ENCODE measurements around the gene ANAPC1.
"Not testable (repeated sequence)": the region's sequence is repeated elsewhere in the genome, so short reads cannot be mapped to it uniquely, and the experiment has no call there.

Gene ANAPC1, protein sequence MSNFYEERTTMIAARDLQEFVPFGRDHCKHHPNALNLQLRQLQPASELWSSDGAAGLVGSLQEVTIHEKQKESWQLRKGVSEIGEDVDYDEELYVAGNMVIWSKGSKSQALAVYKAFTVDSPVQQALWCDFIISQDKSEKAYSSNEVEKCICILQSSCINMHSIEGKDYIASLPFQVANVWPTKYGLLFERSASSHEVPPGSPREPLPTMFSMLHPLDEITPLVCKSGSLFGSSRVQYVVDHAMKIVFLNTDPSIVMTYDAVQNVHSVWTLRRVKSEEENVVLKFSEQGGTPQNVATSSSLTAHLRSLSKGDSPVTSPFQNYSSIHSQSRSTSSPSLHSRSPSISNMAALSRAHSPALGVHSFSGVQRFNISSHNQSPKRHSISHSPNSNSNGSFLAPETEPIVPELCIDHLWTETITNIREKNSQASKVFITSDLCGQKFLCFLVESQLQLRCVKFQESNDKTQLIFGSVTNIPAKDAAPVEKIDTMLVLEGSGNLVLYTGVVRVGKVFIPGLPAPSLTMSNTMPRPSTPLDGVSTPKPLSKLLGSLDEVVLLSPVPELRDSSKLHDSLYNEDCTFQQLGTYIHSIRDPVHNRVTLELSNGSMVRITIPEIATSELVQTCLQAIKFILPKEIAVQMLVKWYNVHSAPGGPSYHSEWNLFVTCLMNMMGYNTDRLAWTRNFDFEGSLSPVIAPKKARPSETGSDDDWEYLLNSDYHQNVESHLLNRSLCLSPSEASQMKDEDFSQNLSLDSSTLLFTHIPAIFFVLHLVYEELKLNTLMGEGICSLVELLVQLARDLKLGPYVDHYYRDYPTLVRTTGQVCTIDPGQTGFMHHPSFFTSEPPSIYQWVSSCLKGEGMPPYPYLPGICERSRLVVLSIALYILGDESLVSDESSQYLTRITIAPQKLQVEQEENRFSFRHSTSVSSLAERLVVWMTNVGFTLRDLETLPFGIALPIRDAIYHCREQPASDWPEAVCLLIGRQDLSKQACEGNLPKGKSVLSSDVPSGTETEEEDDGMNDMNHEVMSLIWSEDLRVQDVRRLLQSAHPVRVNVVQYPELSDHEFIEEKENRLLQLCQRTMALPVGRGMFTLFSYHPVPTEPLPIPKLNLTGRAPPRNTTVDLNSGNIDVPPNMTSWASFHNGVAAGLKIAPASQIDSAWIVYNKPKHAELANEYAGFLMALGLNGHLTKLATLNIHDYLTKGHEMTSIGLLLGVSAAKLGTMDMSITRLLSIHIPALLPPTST (N-terminal part only)

DNA sequence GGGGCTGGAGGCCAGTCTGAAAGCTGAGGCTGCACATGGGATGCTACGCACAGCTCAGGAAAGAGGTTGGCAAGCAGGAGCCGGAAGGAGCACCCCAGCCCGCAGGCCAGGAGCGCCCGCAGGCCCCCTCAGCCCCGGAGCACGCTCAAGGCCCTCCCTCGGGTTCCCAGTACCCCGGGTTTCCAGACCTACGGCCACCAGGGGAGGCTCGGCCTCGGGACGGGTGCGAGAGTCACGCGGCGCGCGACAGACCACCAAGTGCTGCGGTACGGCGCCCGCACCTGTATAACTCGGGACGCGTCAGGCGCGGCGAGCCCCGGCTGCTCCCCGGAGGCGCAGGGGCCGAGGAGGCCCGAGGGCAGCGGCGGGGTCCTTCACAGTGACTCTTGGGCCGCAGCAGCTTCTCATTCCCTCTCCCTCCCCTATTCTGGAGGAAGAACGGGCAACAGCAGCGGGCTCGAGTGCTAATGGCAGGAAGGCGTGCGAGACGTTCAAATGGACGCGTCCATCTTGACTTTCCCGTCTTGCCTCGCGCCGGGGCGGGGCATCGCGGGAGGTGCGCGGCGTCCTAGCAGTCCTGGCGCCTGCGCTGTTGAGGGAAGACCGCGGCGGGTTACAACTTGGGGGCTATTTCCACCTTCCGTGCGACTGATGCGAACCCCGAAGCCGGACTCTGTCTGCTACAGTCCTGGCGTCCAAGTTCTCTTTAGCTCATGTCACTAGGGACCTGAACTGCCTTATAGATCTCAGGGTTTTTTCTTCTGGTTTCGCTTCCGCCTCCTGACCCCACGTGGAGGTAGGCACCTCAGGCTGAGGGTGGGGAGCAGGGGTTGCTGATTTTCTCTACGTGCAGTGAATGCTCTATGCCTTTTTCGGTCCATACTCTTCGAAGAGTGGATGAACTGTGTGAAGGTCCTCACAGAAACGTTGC, at the start of gene ANAPC1:
ANAPC1 (minus strand) TSS at position 533 of the 931 bp plus-strand sequence. CDS start 3,368 bp downstream, outside the sequence.
- peak; percentile 80 for DNase-seq (ENCODE audit: low spot score)

DNA sequence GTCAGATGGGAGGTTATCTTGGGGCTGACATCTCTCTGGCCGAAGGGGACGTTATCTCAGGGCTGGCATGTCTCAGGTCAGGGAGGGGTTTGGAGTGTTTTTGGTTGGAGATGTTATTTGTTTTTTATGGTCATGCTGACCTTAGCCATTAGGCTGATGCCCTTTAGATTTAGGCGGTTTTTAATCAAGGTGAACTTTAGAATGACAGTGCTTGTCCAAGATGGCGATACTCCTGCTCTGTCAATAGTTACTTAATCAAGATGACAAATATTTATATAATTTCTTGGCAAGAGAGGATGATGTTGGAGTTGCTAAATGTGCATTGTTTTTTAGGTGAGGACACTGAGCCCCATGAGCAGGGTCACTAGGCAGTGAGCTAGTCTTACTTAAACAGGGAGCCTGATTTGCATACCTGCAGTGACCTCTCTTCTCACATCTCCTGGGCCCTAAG, 48.9 kb upstream of the ANAPC1 start:
- DNase-seq (ENCODE audit: low spot score), result no peak

DNA sequence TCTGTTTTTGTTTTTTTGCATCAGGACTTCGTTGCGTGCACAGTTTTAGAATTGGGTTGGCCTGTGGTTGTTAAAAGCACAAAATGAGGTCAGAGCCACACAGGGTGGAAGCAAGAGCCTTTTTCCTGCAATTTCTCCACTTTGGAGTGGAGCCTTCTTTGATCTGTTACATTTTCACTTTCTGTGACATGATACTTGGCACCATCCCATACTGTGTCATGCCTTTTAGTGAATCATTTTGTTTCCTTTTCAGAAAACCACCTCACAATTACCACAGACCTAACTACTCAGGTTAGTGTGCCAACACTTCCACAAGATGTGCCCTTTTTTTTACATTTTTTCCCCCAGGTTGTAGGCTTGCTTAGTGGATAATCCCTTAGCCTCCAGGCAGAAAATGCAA, 46.9 kb upstream of the ANAPC1 start:
- no peak for DNase-seq (ENCODE audit: low spot score)

DNA sequence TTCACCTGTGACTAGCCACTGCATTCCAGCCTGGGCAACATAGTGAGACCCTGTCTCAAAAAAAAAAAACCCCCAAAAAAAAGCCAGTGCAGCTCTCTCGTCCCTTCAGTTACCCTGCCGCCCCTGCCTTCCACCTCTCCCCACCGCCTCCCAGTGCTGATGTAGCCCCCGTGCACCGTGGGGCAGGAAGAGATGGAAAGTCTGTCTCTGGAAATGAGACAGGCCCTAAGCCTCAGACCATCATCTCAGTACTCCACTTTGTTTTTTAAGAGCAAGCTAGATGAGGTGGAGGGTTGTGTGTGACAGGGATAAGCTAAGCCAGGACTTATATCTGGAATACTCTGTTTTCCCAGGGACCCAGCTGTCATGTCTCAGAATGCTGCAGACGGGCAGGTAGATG, 46.4 kb upstream of the ANAPC1 start:
- no peak for DNase-seq (ENCODE audit: low spot score)

DNA sequence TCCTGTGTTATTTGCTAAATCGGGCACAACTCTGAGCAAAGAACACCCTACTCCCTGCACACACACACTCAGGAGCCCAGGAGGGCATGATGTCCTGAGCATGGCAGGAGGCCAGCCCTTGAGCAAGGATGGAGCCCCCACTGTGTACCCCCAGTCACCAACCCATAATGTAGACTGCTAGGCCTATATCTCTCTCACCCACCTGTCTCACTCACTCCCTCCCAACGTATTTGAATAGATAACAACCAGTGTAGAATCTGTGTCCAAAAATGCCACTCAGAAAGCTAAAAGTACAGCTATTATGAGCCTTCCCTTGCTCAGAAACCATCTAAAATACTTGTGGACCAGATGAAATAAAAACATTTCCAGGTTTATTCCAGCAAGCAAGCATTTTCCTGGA, 43.7 kb upstream of the ANAPC1 start:
- DNase-seq (ENCODE audit: low spot score), result peak; percentile 56

DNA sequence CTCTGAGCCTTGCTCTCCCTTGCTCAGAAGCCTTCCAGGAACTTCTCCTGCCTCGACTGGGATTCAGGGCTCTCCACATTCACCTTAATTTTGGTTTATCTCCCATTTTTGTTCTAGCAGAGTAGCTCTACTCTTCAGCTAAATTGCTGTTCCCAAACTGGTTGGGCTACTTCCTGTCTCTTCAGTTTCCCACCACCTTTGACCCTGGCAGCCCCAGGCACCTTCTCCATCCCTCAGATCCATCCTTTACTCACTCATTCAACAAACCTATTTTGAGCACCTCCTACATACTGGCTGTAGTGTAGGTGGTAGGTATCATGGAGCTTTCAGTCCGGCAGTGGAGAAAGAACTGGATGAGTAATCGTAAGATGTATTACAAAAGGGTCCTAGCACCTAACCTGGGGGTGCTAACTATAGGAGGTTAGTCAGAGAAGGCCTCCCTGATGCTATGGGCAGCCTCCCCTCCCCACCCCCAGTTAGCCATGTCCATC, 40.7 kb upstream of the ANAPC1 start:
- DNase-seq (ENCODE audit: low spot score), result no peak

DNA sequence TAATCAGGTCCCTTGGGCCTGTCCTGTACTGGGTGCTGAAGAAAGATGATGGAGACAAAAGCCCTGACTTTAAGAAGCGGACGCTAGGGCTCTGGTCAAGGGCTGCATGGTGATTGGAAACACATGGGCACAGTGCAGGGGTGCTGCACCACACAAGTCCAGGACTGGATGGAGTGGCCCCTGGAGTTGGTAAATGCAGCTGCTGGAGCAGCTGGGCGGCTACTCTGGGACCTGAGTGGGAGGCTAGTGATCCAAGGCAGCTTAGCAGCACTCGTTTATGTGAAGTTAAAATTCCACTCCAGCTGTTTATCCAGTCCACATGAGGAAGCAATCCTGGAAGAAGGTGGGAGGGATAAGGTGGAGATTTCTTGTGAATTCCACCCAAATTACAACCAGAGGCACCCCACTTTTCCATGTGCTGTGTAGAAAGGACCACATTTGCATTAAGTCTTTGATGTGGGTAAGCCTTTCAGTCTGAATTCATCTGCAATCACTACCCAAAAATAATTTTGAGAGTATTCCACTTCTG, 39.3 kb upstream of the ANAPC1 start:
- no peak for DNase-seq (ENCODE audit: low spot score)

DNA sequence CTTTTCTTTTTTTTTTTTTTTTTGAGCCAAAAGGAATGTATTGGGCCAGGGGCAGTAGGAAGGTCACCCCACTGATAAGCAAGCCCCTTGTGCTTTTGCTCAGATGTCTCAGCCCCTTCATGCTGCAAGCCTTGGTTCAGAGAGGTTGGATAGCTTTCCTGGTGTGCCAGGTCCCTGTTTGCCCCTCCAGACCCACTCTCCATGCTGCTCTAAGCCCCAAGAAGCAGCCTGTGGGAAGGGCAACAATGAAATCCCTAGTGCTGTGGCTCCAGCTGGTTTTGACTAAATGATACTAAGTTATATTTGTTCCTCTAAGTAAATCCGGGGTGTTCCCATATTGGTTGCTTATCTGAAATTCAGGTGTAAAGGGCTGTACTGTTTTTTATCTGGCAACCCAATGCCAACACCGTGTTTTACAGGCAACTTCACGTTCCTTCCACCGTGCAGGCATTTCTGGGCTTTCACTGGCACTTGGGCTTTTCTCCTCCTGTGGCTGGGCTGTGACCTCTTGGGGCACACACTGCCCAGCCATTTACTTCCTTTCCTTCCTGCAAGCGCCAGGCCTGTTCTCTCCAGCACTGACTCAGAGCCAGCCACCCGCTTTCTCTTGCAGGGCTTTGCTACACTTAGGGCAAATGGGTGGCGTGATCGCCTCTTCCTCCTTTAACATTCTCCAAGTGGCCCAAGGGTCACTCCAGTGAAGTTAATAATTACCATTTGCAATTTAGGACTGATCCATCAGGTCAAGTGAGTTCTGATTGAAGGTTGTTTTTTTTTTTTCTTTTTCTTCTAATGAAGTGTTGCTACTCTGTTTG, 36.0 kb upstream of the ANAPC1 start:
- DNase-seq (ENCODE audit: low spot score), result no peak

DNA sequence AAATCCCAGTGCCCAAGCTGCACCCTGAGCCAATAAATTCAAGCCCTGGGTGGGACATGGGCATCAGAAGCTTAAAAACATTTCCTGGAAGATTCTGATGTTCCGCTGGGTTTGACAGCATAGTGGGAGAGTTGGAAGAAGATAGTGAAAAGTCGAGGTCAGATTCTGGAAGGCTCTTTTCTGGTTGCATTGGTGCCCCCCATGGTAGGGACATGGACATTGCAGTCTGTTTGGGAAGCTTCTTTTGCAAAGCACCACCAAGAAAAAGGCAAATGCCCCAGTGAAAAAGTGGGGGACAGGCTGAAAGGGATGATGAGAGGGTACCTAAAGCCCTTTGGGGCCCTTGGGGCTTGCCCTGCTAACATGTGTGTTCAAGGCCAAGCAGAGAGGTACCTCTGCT, 35.4 kb upstream of the ANAPC1 start:
- DNase-seq (ENCODE audit: low spot score), result no peak

DNA sequence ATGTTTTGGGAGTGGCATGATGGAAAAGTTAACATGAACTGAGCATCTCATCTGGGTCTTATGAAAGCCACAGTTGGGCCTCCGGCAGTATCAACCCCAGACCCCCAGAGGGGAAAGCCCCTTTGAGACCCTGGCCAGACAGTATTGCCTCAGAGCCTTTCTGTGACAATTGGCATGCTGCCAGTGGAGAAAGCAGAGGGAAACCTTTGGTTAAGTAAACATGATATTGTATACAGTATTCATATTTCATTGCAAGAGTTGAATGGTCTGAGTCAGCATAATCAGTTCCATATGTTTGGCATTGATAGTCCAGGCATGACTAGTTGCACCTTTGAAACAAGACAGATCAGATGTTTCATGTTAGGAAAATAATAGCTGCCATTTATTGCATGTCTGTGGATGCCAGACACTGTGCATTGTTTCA, 34.4 kb upstream of the ANAPC1 start:
- DNase-seq (ENCODE audit: low spot score), result peak; percentile 71

DNA sequence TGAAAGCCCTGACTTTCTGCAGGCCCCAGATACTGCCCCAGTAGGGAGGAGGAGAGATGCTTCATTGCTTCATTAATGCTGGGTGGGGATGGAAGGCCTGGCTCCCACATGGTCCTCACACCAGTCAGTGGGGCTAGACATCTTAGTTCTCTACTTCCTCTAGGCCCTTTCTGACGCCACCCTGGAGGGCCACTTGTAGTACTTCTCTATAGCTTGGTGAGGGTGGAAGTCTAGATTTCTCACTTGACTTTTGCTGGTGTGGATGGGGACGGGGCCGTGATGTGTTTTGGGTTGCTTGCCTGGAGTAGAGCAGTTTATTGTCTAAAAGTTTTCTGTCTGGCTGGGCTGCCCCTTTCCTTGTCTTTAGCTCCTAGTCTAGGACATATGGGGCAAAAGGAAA, 33.1 kb upstream of the ANAPC1 start:
- no peak for DNase-seq (ENCODE audit: low spot score)

DNA sequence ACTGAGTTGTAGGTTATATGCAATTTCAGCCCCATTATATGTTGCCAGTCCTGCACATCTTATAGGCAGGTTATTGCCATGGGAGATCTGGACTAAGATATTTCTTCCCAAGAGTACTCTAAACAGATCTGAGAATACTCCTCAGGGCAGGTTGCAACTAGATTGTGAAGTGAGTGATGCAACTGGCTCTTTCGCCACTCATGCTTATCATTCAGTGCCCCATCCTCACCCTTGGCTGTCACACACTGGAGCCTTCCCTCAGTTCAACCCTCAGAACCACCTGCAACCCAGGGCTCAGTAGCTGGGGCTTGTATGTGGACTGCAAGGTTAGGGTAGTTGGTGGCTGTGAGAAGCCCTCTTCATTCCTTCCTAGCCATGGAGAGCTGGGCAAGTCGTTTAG, 28.6 kb upstream of the ANAPC1 start:
- DNase-seq (ENCODE audit: low spot score), result no peak

DNA sequence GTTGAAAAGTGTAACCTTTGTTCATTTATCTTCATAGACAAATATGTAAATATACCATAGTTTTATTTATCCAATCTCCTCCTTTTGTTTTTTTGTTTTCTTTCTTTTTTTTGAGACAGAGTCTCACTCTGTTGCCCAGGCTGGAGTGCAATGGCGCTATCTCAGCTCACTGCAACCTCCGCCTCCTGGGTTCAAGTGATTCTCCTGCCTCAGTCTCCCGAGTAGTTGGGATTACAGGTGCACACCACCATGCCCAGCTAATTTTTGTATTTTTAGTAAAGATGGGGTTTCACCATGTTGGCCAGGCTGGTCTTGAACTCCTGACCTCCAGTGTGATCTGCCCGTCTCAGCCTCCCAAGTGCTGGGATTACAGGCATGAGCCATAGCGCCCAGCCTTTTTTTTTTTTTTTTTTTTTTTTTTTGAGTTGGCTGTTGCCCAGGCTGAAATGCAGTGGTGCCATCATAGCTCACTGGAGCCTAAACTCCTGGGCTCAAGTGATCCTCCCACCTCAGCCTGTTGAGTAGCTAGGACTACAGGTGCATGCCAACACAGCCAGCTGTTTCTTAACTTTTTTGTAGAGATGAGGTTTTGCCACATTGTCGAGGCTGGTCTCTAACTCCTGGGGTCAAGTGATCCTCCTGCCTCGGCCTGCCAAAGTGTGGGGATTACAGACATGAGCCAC, 27.4 kb upstream of the ANAPC1 start:
- not testable (repeated sequence) for DNase-seq (ENCODE audit: low spot score)

DNA sequence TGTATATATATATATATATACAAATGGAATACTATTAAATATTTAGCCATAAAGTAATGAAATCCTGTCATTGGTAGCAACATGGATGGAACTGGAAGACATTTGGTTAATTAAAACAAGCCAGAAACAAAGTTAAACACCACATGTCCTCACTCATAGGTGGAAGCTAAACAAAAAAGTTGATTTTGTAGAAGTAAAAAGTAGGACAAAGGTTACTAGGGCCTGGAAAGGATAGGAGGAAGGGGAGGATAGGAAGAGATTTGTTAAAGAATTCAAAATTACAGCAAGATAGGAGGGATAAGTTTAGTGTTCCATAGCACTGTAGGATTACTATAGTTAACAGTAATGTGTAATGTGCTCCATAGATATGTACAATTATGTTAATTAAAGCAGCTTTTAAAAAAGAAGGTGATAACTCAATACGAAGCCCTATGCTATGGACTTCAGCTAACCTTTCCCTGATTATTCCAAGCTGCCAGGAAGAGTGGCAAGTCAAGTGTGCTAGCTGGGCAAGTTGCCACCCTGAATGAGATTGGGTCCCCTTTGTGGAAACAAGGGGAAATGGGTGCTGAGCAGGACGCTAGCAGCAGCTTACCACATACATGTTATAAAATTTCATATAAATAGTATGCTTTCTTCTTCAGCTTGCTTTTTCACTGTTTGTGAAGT, 26.8 kb upstream of the ANAPC1 start:
- no peak for DNase-seq (ENCODE audit: low spot score)

DNA sequence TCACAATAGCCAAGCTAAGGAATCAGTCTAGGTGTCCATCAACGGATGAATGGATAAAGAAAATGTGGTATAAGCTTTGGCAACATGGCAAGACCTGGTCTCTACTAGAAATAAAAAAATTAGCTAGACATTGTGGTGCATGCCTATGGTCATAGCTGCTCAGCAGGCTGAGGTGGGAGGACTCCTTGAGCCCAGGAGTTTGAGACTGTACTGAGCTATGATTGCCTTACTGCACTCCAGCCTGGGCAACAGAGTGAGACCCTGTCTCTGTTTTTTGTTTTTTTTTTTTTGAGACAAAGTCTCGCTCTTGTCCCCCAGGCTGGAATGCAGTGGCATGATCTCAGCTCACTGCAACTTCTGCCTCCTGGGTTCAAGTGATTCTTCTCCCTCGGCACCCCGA, 26.0 kb upstream of the ANAPC1 start:
- not testable (repeated sequence) for DNase-seq (ENCODE audit: low spot score)

DNA sequence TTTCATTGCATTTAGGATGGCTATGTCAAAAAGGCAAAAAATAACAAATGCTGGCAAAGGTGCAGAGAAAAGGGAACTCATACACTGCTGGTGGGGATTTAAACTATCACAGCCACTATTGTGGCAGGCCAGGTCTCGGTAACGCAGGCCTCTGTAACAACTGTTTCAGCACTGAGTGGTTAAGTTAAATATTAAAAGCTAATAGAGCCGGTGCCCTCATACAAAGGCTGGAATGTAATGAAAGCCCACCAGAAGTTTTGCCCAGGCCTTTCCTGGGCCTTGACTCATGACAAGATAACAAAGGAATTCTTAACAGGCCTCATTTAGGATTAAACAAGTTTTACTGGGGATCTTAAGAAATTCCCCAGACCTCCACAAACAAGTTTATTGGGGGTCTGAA, 25.1 kb upstream of the ANAPC1 start:
- DNase-seq (ENCODE audit: low spot score), result no peak

DNA sequence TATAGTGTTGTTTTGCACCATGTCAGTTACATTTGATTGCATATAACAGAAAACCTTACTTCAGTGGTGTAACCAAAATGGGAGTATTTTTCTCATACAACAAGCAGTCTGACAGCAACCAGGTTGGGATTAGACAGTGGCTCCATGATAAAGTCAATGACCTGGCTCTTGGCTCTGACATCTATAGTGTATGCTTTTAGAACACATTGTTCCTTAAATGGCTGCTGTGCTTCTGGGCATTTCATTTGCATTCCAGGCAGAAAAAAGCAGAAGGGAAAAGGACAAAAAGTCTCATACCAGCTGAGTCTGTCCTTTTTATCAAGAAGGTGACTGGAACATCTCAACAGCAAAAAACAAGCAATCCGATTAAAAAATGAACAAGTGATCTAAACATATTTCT, 24.6 kb upstream of the ANAPC1 start:
- no peak for DNase-seq (ENCODE audit: low spot score)

DNA sequence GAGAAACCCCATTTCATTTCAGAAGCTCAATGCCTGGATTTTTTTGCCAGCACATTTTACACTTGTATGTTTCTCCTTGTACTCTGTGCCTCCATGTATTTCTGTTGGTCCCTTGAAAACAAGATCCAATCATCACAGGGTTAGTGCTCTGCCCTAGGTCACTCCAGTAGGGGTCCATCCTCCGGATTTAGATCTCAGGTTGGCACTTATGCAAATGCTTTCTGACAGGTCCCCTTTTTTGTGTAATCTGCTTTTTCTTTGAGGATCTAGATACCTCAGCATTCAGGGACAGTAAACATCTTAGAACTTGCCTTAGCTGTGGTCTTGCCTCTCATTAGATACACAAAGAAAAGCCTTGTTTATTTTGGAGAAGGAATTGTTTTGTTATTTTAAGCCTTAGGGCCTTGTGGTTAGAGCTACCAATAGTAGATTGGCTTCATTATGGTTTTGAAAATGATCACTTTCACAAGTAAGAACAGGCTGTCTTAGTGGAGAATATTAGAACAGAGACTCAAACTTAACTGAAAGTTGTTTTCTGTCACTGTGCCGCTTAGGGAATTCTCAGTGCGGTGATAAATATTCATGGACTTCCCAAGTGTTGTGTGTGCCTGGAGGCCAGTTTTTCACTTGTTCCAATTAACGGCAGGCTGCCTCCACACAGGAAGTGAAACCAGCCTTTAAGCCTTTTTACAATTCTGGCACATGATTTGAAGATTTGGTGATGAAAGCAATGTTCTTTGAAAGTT, 22.2 kb upstream of the ANAPC1 start:
- DNase-seq (ENCODE audit: low spot score), result no peak
